ENCODE measurements around the gene MYT1.

Gene MYT1

DNA sequence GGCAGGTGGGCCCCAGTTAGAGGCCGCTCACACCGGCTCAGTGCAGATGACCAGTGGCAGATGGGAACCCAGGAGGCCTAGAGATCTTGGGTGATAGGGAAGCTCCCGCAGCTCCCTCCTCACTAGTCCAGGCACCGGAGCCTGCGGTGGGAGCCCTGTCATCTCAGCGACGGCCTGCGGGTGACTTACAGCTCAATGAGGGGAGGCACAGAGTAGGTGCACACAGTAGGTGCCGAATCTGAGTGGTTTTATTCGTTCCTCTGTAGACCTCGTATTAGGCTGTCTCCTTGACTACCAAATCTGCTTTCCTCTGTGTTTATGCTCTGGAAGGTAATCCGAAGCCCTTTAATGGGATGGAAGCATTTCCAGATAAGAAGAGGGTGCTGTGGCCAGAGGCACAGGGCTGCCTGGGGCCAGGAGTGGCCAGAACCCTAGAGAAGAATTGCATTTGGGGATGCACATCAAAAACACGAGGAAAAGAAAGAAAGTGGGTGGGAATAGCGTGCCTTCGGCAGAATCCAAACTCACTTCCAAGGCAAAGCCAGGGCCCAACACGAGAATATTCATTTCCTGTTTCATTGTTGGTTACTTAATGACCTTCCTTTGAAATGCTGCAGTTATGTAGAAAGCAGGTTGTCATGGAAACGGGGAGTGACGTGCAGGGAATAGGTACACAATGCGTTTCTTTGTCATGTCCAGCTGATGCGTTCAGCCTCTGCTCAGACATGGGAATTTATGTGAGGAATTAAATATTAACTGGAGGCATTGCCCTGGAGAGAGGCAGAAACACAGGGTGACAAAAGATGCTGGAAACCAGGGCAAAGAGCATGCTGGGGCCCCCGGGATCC is 24.7 kb downstream of the MYT1 start:
- no peak overlapping the region for H3K4me2 ChIP-seq (ENCODE audit: low read length)
- no peaks in the 10 kb centered on the region for H3K9me3 ChIP-seq (ENCODE audit: low read length)
- H3K4me1 ChIP-seq (ENCODE audit: insufficient read depth, low read length, severe bottlenecking): no peaks in the 10 kb centered on the region
- no peaks in the 10 kb centered on the region for H3K36me3 ChIP-seq (ENCODE audit: insufficient read depth, low read length)
- H3K27me3 ChIP-seq (ENCODE audit: insufficient read depth, low read length): peaks cover 4% of the 10 kb centered on the region; the same call in 1 of the 2 replicates
- no peak overlapping the region for H3K4me3 ChIP-seq (ENCODE audit: low read depth, low read length, poor library complexity, severe bottlenecking)
- H3K9ac ChIP-seq (ENCODE audit: low read length): no peak overlapping the region
- H4K20me1 ChIP-seq (ENCODE audit: insufficient read depth, low read length): no peaks in the 10 kb centered on the region
- H3K79me2 ChIP-seq (ENCODE audit: insufficient read depth, low read length): no peaks in the 10 kb centered on the region
- no peak overlapping the region for H2AFZ ChIP-seq (ENCODE audit: low read length)
- H3K9me2 ChIP-seq (ENCODE audit: low read depth, low read length): no peaks in the 10 kb centered on the region
- H3F3A ChIP-seq (ENCODE audit: insufficient read depth, low read length): no peaks in the 10 kb centered on the region
- TF ChIP-seq, protein P1, sequence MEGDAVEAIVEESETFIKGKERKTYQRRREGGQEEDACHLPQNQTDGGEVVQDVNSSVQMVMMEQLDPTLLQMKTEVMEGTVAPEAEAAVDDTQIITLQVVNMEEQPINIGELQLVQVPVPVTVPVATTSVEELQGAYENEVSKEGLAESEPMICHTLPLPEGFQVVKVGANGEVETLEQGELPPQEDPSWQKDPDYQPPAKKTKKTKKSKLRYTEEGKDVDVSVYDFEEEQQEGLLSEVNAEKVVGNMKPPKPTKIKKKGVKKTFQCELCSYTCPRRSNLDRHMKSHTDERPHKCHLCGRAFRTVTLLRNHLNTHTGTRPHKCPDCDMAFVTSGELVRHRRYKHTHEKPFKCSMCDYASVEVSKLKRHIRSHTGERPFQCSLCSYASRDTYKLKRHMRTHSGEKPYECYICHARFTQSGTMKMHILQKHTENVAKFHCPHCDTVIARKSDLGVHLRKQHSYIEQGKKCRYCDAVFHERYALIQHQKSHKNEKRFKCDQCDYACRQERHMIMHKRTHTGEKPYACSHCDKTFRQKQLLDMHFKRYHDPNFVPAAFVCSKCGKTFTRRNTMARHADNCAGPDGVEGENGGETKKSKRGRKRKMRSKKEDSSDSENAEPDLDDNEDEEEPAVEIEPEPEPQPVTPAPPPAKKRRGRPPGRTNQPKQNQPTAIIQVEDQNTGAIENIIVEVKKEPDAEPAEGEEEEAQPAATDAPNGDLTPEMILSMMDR (IDR thresholded peaks at IDR 0.05; ENCODE audit: low read length): no peak
- TF ChIP-seq EZH2 (IDR thresholded peaks at IDR 0.05; ENCODE audit: borderline replicate concordance, low read length): no peak
- H3K27ac ChIP-seq (ENCODE audit: low read depth, low read length, poor library complexity, severe bottlenecking): no peak overlapping the region

GRCh38 chr20:64189530-64189966 is 25.3 kb downstream of the MYT1 start:
- H3K9me3 ChIP-seq (ENCODE audit: low read length): no peaks in the 10 kb centered on the region
- H3K36me3 ChIP-seq (ENCODE audit: insufficient read depth, low read length): no peaks in the 10 kb centered on the region
- H3K9ac ChIP-seq (ENCODE audit: low read length): no peak overlapping the region
- peaks cover 4% of the 10 kb centered on the region; the same call in 1 of the 2 replicates for H3K27me3 ChIP-seq (ENCODE audit: insufficient read depth, low read length)
- no peak overlapping the region for H2AFZ ChIP-seq (ENCODE audit: low read length)
- H3K4me1 ChIP-seq (ENCODE audit: insufficient read depth, low read length, severe bottlenecking): no peaks in the 10 kb centered on the region
- H3K4me3 ChIP-seq (ENCODE audit: low read depth, low read length, poor library complexity, severe bottlenecking): no peak overlapping the region
- no peaks in the 10 kb centered on the region for H4K20me1 ChIP-seq (ENCODE audit: insufficient read depth, low read length)
- H3K27ac ChIP-seq (ENCODE audit: low read depth, low read length, poor library complexity, severe bottlenecking): no peak overlapping the region
- H3K79me2 ChIP-seq (ENCODE audit: insufficient read depth, low read length): no peaks in the 10 kb centered on the region
- H3F3A ChIP-seq (ENCODE audit: insufficient read depth, low read length): no peaks in the 10 kb centered on the region
- H3K9me2 ChIP-seq (ENCODE audit: low read depth, low read length): no peaks in the 10 kb centered on the region
- H3K4me2 ChIP-seq (ENCODE audit: low read length): no peak overlapping the region
- TF ChIP-seq, protein P1 (IDR thresholded peaks at IDR 0.05; ENCODE audit: low read length): no peak
- TF ChIP-seq EZH2 (IDR thresholded peaks at IDR 0.05; ENCODE audit: borderline replicate concordance, low read length): no peak

GRCh38 chr20:64189986-64190385 is 25.7 kb downstream of the MYT1 start:
- no peaks in the 10 kb centered on the region for H3K9me2 ChIP-seq (ENCODE audit: low read depth, low read length)
- H3K27ac ChIP-seq (ENCODE audit: low read depth, low read length, poor library complexity, severe bottlenecking): no peak overlapping the region
- H3K4me1 ChIP-seq (ENCODE audit: insufficient read depth, low read length, severe bottlenecking): no peaks in the 10 kb centered on the region
- no peaks in the 10 kb centered on the region for H3K9me3 ChIP-seq (ENCODE audit: low read length)
- H3K27me3 ChIP-seq (ENCODE audit: insufficient read depth, low read length): peaks cover 4% of the 10 kb centered on the region; the same call in 1 of the 2 replicates
- no peaks in the 10 kb centered on the region for H3K36me3 ChIP-seq (ENCODE audit: insufficient read depth, low read length)
- no peak overlapping the region for H3K4me3 ChIP-seq (ENCODE audit: low read depth, low read length, poor library complexity, severe bottlenecking)
- H3F3A ChIP-seq (ENCODE audit: insufficient read depth, low read length): no peaks in the 10 kb centered on the region
- H3K9ac ChIP-seq (ENCODE audit: low read length): no peak overlapping the region
- H3K79me2 ChIP-seq (ENCODE audit: insufficient read depth, low read length): no peaks in the 10 kb centered on the region
- TF ChIP-seq EZH2 (IDR thresholded peaks at IDR 0.05; ENCODE audit: borderline replicate concordance, low read length): no peak
- TF ChIP-seq, protein P1 (IDR thresholded peaks at IDR 0.05; ENCODE audit: low read length): no peak
- H2AFZ ChIP-seq (ENCODE audit: low read length): no peak overlapping the region
- H4K20me1 ChIP-seq (ENCODE audit: insufficient read depth, low read length): no peaks in the 10 kb centered on the region
- H3K4me2 ChIP-seq (ENCODE audit: low read length): no peak overlapping the region

Measured in OCI-LY1 (cell line).